ENCODE data around the gene CITED1.
A peak's percentile ranks its signal among the peaks of the same experiment; 100 is the strongest.

DNA sequence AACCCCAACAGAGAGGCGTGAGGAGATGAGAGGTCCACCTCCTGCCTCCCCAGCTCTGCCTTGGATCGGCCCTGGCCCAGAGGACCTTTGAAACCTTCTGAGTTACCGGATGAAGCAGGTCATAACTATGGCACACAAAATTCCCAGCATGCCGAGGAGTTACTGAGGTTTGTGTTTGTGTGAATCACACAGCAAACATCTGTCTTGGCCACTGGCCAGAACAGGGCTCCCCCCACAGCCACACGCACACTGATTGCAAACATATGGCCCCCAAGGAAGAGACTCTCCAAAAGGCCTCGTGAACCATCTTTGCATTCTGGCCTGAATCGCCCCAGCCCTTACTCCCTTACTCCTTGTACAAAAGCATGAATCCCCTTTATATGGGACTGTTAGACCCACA, 47.5 kb downstream of the CITED1 start:
- TF ChIP-seq SIN3A (IDR thresholded peaks at IDR 0.05; ENCODE audit: borderline replicate concordance, insufficient read depth, low read length) (no peak), POLR2AphosphoS5 (IDR thresholded peaks at IDR 0.05; ENCODE audit: low read depth, low read length) (no peak), TAF1 (IDR thresholded peaks at IDR 0.05; ENCODE audit: borderline replicate concordance, insufficient read depth, low read length) (peak; percentile 21; the same call in 1 of the 2 replicates), FOXP2 (optimal IDR thresholded peaks at IDR 0.05; ENCODE audit: borderline replicate concordance, extremely low read depth, extremely low read length, insufficient read depth) (no peak)
- TF ChIP-seq, protein P1, sequence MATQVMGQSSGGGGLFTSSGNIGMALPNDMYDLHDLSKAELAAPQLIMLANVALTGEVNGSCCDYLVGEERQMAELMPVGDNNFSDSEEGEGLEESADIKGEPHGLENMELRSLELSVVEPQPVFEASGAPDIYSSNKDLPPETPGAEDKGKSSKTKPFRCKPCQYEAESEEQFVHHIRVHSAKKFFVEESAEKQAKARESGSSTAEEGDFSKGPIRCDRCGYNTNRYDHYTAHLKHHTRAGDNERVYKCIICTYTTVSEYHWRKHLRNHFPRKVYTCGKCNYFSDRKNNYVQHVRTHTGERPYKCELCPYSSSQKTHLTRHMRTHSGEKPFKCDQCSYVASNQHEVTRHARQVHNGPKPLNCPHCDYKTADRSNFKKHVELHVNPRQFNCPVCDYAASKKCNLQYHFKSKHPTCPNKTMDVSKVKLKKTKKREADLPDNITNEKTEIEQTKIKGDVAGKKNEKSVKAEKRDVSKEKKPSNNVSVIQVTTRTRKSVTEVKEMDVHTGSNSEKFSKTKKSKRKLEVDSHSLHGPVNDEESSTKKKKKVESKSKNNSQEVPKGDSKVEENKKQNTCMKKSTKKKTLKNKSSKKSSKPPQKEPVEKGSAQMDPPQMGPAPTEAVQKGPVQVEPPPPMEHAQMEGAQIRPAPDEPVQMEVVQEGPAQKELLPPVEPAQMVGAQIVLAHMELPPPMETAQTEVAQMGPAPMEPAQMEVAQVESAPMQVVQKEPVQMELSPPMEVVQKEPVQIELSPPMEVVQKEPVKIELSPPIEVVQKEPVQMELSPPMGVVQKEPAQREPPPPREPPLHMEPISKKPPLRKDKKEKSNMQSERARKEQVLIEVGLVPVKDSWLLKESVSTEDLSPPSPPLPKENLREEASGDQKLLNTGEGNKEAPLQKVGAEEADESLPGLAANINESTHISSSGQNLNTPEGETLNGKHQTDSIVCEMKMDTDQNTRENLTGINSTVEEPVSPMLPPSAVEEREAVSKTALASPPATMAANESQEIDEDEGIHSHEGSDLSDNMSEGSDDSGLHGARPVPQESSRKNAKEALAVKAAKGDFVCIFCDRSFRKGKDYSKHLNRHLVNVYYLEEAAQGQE (IDR thresholded peaks at IDR 0.05; ENCODE audit: insufficient read depth in 1 of 2, low read depth in 2 of 2, low read length in 2 of 2): no peak

Data from PFSK-1 (cell line).